ENCODE measurements around the gene ANKRD28. TPM values are rescaled to one million over a fixed set of nuclear protein-coding genes. Genes with fewer than 3 reads are reported as not detected.

ANKRD28 gene
- total RNA-seq, 1 donor from 2014 or later, result 60.6 TPM

GRCh38 chr3:15681668-15682067 is 116.1 kb downstream of the ANKRD28 start:
- H3K27me3 ChIP-seq (ENCODE audit: control insufficient read depth, insufficient read depth, low read length), result no peaks in the 10 kb centered on the region
- DNase-seq (ENCODE audit: low read depth) (no peak), FAIRE-seq (no peak)
- no peak for TF ChIP-seq CTCF (IDR thresholded peaks at IDR 0.05; ENCODE audit: insufficient read depth, low read length, severe bottlenecking)
- H3K4me3 ChIP-seq (ENCODE audit: low read depth, low read length), result no peak overlapping the region
- H3K36me3 ChIP-seq (ENCODE audit: control insufficient read depth, insufficient read depth, low read length), result peaks cover 7% of the 10 kb centered on the region

- H3K27me3 ChIP-seq (ENCODE audit: control insufficient read depth, insufficient read depth, low read length), result no peaks in the 10 kb centered on the region
- no peak for FAIRE-seq
- TF ChIP-seq CTCF (IDR thresholded peaks at IDR 0.05; ENCODE audit: insufficient read depth, low read length, severe bottlenecking), result no peak
- DNase-seq (ENCODE audit: low read depth), result no peak
- peaks cover 2% of the 10 kb centered on the region for H3K36me3 ChIP-seq (ENCODE audit: control insufficient read depth, insufficient read depth, low read length)
- H3K4me3 ChIP-seq (ENCODE audit: low read depth, low read length), result no peak overlapping the region
These were observed 118.5 kb downstream of the ANKRD28 start for GRCh38 chr3:15679306-15679705.

GRCh38 chr3:15676259-15676658 is 121.5 kb downstream of the ANKRD28 start:
- no peak for DNase-seq (ENCODE audit: low read depth)
- FAIRE-seq, result no peak
- no peak for TF ChIP-seq CTCF (IDR thresholded peaks at IDR 0.05; ENCODE audit: insufficient read depth, low read length, severe bottlenecking)
- H3K27me3 ChIP-seq (ENCODE audit: control insufficient read depth, insufficient read depth, low read length), result no peaks in the 10 kb centered on the region
- H3K36me3 ChIP-seq (ENCODE audit: control insufficient read depth, insufficient read depth, low read length), result peaks cover 2% of the 10 kb centered on the region
- H3K4me3 ChIP-seq (ENCODE audit: low read depth, low read length), result no peak overlapping the region

- no peak for TF ChIP-seq CTCF (IDR thresholded peaks at IDR 0.05; ENCODE audit: insufficient read depth, low read length, severe bottlenecking)
- Histone ChIP-seq H3K36me3 (ENCODE audit: control insufficient read depth, insufficient read depth, low read length) (peaks cover 2% of the 10 kb centered on the region), H3K27me3 (ENCODE audit: control insufficient read depth, insufficient read depth, low read length) (no peaks in the 10 kb centered on the region), H3K4me3 (ENCODE audit: low read depth, low read length) (no peak overlapping the region)
- DNase-seq (ENCODE audit: low read depth), result no peak
- no peak for FAIRE-seq
These were observed 124.2 kb downstream of the ANKRD28 start for GRCh38 chr3:15673536-15673935.

GRCh38 chr3:15667484-15667883 is 130.3 kb downstream of the ANKRD28 start:
- Histone ChIP-seq H3K4me3 (ENCODE audit: low read depth, low read length) (no peak overlapping the region), H3K36me3 (ENCODE audit: control insufficient read depth, insufficient read depth, low read length) (peaks cover 2% of the 10 kb centered on the region), H3K27me3 (ENCODE audit: control insufficient read depth, insufficient read depth, low read length) (no peaks in the 10 kb centered on the region)
- FAIRE-seq (no peak), DNase-seq (ENCODE audit: low read depth) (no peak)
- TF ChIP-seq CTCF (IDR thresholded peaks at IDR 0.05; ENCODE audit: insufficient read depth, low read length, severe bottlenecking), result no peak

- no peak for TF ChIP-seq CTCF (IDR thresholded peaks at IDR 0.05; ENCODE audit: insufficient read depth, low read length, severe bottlenecking)
- H3K36me3 ChIP-seq (ENCODE audit: control insufficient read depth, insufficient read depth, low read length), result peaks cover 2% of the 10 kb centered on the region
- no peaks in the 10 kb centered on the region for H3K27me3 ChIP-seq (ENCODE audit: control insufficient read depth, insufficient read depth, low read length)
- FAIRE-seq (no peak), DNase-seq (ENCODE audit: low read depth) (no peak)
- H3K4me3 ChIP-seq (ENCODE audit: low read depth, low read length), result no peak overlapping the region
These were observed 131.5 kb downstream of the ANKRD28 start for GRCh38 chr3:15666277-15666676.

Measured in bronchial epithelial cell (primary cell).